H9 (cell line): ENCODE data around the gene PSKH1. TPM values are rescaled to one million over a fixed set of nuclear protein-coding genes. Genes with fewer than 3 reads are reported as not detected.

Experiments
- DNase-seq: peaks from one replicate; pipeline ENCODE4 v3.0.0-alpha.2; 2017
- H2AFZ ChIP-seq: one replicate; pipeline ENCODE4 v1.6.1; 2013; ENCODE audit warnings: mild to moderate bottlenecking, low read length, control low read depth, moderate library complexity
- H2AK5ac ChIP-seq: 2 replicates; pipeline ENCODE4 v1.6.1; 2013; ENCODE audit warnings: low read length, control low read depth, mixed read lengths; ENCODE audit not compliant: insufficient read length
- H2BK120ac ChIP-seq: one replicate; pipeline ENCODE4 v1.6.1; 2013; ENCODE audit warnings: low read depth, mild to moderate bottlenecking, low read length, control low read depth, inconsistent platforms; ENCODE audit not compliant: poor library complexity, severe bottlenecking
- H2BK12ac ChIP-seq: 2 replicates; pipeline ENCODE4 v1.6.1; 2013; ENCODE audit warnings: low read length, control low read depth, mixed read lengths, low read depth; ENCODE audit not compliant: insufficient read length
- H2BK15ac ChIP-seq: 2 replicates; pipeline ENCODE4 v1.6.1; 2013; ENCODE audit warnings: low read depth, low read length, control low read depth
- H2BK20ac ChIP-seq: one replicate; pipeline ENCODE4 v1.6.1; 2013; ENCODE audit warnings: low read depth, mild to moderate bottlenecking, low read length, control low read depth, inconsistent platforms; ENCODE audit not compliant: poor library complexity, severe bottlenecking
- H2BK5ac ChIP-seq: 2 replicates; pipeline ENCODE4 v1.6.1; 2013; ENCODE audit warnings: low read length, control low read depth, mixed read lengths; ENCODE audit not compliant: insufficient read length
- H3K14ac ChIP-seq: 2 replicates; pipeline ENCODE4 v1.6.1; 2013; ENCODE audit warnings: low read length, control low read depth; ENCODE audit not compliant: insufficient read depth
- H3K18ac ChIP-seq: 2 replicates; pipeline ENCODE4 v1.6.1; 2013; ENCODE audit warnings: low read depth, mild to moderate bottlenecking, mixed read lengths, low read length, control low read depth; ENCODE audit not compliant: insufficient read length
- H3K23ac ChIP-seq: 2 replicates; pipeline ENCODE4 v1.6.1; 2013; ENCODE audit warnings: low read length, control low read depth, mixed read lengths, low read depth; ENCODE audit not compliant: insufficient read length
- H3K23me2 ChIP-seq: 2 replicates; pipeline ENCODE4 v1.6.1; 2013; ENCODE audit warnings: low read depth, mild to moderate bottlenecking, mixed read lengths, low read length, control low read depth; ENCODE audit not compliant: insufficient read length, poor library complexity, severe bottlenecking
- H3K27ac ChIP-seq: 2 replicates; pipeline ENCODE4 v1.5.1; 2013; ENCODE audit warnings: low read length, control low read depth, mixed read lengths, low read depth; ENCODE audit not compliant: insufficient read length
- H3K27me3 ChIP-seq: 2 replicates; pipeline ENCODE4 v1.6.1; 2013; ENCODE audit warnings: low read length, control low read depth, inconsistent platforms; ENCODE audit not compliant: insufficient read depth
- H3K4ac ChIP-seq: 2 replicates; pipeline ENCODE4 v1.6.1; 2013; ENCODE audit warnings: low read depth, mild to moderate bottlenecking, control low read depth, inconsistent platforms, low read length, moderate library complexity
- H3K4me1 ChIP-seq: 2 replicates; pipeline ENCODE4 v1.6.1; 2013; ENCODE audit warnings: low read length, control low read depth, inconsistent platforms; ENCODE audit not compliant: insufficient read depth
- H3K4me2 ChIP-seq: 2 replicates; pipeline ENCODE4 v1.6.1; 2013; ENCODE audit warnings: low read length, control low read depth, mixed read lengths; ENCODE audit not compliant: insufficient read length, insufficient read depth
- H3K56ac ChIP-seq: 2 replicates; pipeline ENCODE4 v1.6.1; 2013; ENCODE audit warnings: low read depth, mild to moderate bottlenecking, mixed read lengths, low read length, control low read depth; ENCODE audit not compliant: insufficient read length
- H3K79me1 ChIP-seq: 2 replicates; pipeline ENCODE4 v1.6.1; 2013; ENCODE audit warnings: low read depth, mild to moderate bottlenecking, moderate library complexity, low read length, control low read depth, inconsistent platforms; ENCODE audit not compliant: insufficient read depth, poor library complexity, severe bottlenecking
- H3K79me2 ChIP-seq: 2 replicates; pipeline ENCODE4 v1.6.1; 2013; ENCODE audit warnings: low read length, control low read depth, inconsistent platforms; ENCODE audit not compliant: insufficient read depth
- H3K9ac ChIP-seq: 2 replicates; pipeline ENCODE4 v1.6.1; 2013; ENCODE audit warnings: low read length, control low read depth, mixed read lengths; ENCODE audit not compliant: insufficient read length; ENCODE audit errors: extremely low read depth
- H3K9me3 ChIP-seq: one replicate; pipeline ENCODE4 v1.6.1; 2013; ENCODE audit warnings: low read depth, low read length, inconsistent platforms; ENCODE audit not compliant: control insufficient read depth
- H3T11ph ChIP-seq: one replicate; pipeline ENCODE4 v1.6.1; 2013; ENCODE audit warnings: mild to moderate bottlenecking, low read length, control low read depth, inconsistent platforms
- H4K20me1 ChIP-seq: one replicate; pipeline ENCODE4 v1.6.1; 2013; ENCODE audit not compliant: control insufficient read depth, insufficient read length, insufficient read depth
- H4K5ac ChIP-seq: 2 replicates; pipeline ENCODE4 v1.6.1; 2013; ENCODE audit warnings: low read depth, mild to moderate bottlenecking, mixed read lengths, low read length, control low read depth; ENCODE audit not compliant: insufficient read length
- H4K8ac ChIP-seq: replicated peaks from 2 replicates; pipeline ENCODE4 v1.6.1; 2013; ENCODE audit warnings: low read length, control low read depth, mixed read lengths, low read depth; ENCODE audit not compliant: insufficient read length
- H4K91ac ChIP-seq: 2 replicates; pipeline ENCODE4 v1.6.1; 2013; ENCODE audit warnings: low read depth, mild to moderate bottlenecking, moderate library complexity, mixed read lengths, low read length, control low read depth; ENCODE audit not compliant: insufficient read length
- H3K27ac Mint-ChIP-seq, 3 experiments: 2 replicates in 2 of 3; 3 replicates in 1 of 3; pipeline ENCODE4 v1.8.0; 2020 to 2021; ENCODE audit warnings: mixed read lengths in 3 of 3, mild to moderate bottlenecking in 1 of 3, moderate library complexity in 1 of 3
- H3K27me3 Mint-ChIP-seq: 2 replicates; pipeline ENCODE4 v1.8.0; 2021; ENCODE audit warnings: low read depth, mild to moderate bottlenecking, moderate library complexity, mixed read lengths
- H3K36me3 Mint-ChIP-seq, 3 experiments: 2 replicates in 2 of 3; 3 replicates in 1 of 3; pipeline ENCODE4 v1.8.0; 2020 to 2021; ENCODE audit warnings: low read depth in 3 of 3, mixed read lengths in 3 of 3; ENCODE audit not compliant: insufficient read depth in 1 of 3
- H3K4me1 Mint-ChIP-seq, 2 experiments: 2 replicates each; pipeline ENCODE4 v1.8.0; 2020; ENCODE audit warnings: mixed read lengths in 2 of 2
- H3K4me3 Mint-ChIP-seq, 2 experiments: 2 replicates in 1 of 2; 3 replicates in 1 of 2; pipeline ENCODE4 v1.8.0; 2020 to 2021; ENCODE audit warnings: mild to moderate bottlenecking in 2 of 2, mixed read lengths in 2 of 2, moderate library complexity in 1 of 2
- H3K9me3 Mint-ChIP-seq, 2 experiments: 2 replicates in 1 of 2; 3 replicates in 1 of 2; pipeline ENCODE4 v1.8.0; 2020; ENCODE audit warnings: mild to moderate bottlenecking in 2 of 2, mixed read lengths in 2 of 2, moderate library complexity in 1 of 2
- CTCF ChIP-seq: fragments of 200-600 bp; sonication (generic); conservative IDR thresholded peaks from 3 replicates; pipeline ENCODE4 v1.8.0; 2021; ENCODE audit warnings: antibody characterized with exemption, mild to moderate bottlenecking
- WGBS: extraction: QIAGEN DNeasy Blood & Tissue Kit; methylation state at CpG from one replicate; pipeline ENCODE4 v1.1.7; 2013; ENCODE audit warnings: missing lambda C conversion rate, low lambda C conversion rate, mixed read lengths; ENCODE audit not compliant: insufficient read length; ENCODE audit errors: extremely low coverage; 5-methylcytosine and 5-hydroxymethylcytosine counted together
- total RNA-seq: library from RNA; stranded (reverse); gene quantifications from 2 replicates; pipeline ENCODE4 v1.2.1, GENCODE V29; 2021

The PSKH1 gene
- total RNA-seq, 1 experiment from 2014 or later: 29.1 TPM

DNA sequence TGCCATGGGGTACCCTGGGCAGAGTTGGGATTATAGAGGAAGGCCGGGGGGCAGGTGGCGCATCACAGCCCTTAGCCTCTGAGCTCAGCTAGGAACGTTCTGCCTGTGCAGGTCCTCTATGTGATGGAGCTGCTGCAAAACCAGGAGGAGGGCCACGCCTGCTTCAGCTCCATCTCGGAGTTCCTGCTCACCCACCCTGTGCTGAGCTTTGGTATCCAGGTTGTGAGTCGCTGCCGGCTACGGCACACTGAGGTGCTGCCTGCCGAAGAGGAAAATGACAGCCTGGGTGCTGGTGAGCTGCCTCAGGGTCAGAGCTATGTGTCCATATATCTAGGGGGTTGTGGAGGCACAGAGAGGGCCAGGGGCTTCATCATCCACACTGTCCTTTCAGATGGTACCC lies 14.2 kb upstream of the PSKH1 start:
- H2BK20ac ChIP-seq: no peak overlapping the region
- no peak for TF ChIP-seq CTCF
- no peaks in the 10 kb centered on the region for H3K9me3 ChIP-seq
- H3T11ph ChIP-seq: no peak overlapping the region
- Mint-ChIP-seq H3K4me3 (peak overlapping the region in 1 of 2 experiments; percentile 32; a peak in 1 of 5 replicates), H3K27ac (peak overlapping the region in 1 of 3 experiments; percentile 52; a peak in 1 of 7 replicates), H3K36me3 (peaks cover 29 to 77% (median 69%) of the 10 kb centered on the region in 3 experiments), H3K27me3 (no peaks in the 10 kb centered on the region; the same call in 1 of the 2 replicates), H3K4me1 (peaks cover 5% of the 10 kb centered on the region in 2 experiments), H3K9me3 (no peaks in the 10 kb centered on the region)
- no peak overlapping the region for H2AFZ ChIP-seq
- H3K23ac ChIP-seq: no peak overlapping the region
- H2BK120ac ChIP-seq: no peak overlapping the region
- H3K4me2 ChIP-seq: no peak overlapping the region
- H3K9ac ChIP-seq: no peak overlapping the region
- no peak overlapping the region for H3K56ac ChIP-seq
- no peak overlapping the region for H3K27ac ChIP-seq
- no peak overlapping the region for H2BK5ac ChIP-seq
- no peaks in the 10 kb centered on the region; the same call in 1 of the 2 replicates for H3K4me1 ChIP-seq
- no peak overlapping the region for H4K91ac ChIP-seq
- no peak for DNase-seq
- H2BK12ac ChIP-seq: no peak overlapping the region
- H4K5ac ChIP-seq: no peak overlapping the region
- no CpG with 5 or more reads among the region's 9 CpGs for WGBS
- H2AK5ac ChIP-seq: no peak overlapping the region
- H3K79me2 ChIP-seq: peaks cover 2% of the 10 kb centered on the region; the same call in 1 of the 2 replicates
- no peak overlapping the region for H3K18ac ChIP-seq
- no peak overlapping the region for H4K8ac ChIP-seq
- no peaks in the 10 kb centered on the region for H4K20me1 ChIP-seq
- peaks cover 2% of the 10 kb centered on the region for H3K23me2 ChIP-seq
- H3K27me3 ChIP-seq: no peaks in the 10 kb centered on the region
- H3K14ac ChIP-seq: no peak overlapping the region
- no peak overlapping the region for H3K4ac ChIP-seq
- H2BK15ac ChIP-seq: no peak overlapping the region
- no peaks in the 10 kb centered on the region for H3K79me1 ChIP-seq
